ENCODE results near the gene ZNF423.

DNA sequence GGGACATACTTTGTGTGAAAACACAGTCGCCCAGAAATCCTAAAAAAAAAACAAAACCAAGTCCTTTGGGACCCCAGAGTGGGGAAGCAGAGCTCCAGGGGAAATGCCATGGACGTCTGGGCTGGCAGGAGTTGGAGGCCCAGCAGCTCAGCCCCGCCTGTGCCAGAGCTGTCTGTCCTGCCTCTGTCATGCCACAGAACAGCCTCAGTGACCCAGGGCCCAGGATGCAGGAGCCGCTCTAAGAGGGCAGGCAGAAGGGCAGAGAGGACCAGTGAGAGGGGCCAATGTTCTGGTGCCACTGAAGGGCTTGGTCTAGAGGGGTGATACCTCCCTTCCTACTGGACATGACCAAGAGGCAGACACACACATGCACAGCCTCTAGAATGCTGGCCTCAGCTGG lies 316.2 kb downstream of the ZNF423 start:
- TF ChIP-seq, protein P1, sequence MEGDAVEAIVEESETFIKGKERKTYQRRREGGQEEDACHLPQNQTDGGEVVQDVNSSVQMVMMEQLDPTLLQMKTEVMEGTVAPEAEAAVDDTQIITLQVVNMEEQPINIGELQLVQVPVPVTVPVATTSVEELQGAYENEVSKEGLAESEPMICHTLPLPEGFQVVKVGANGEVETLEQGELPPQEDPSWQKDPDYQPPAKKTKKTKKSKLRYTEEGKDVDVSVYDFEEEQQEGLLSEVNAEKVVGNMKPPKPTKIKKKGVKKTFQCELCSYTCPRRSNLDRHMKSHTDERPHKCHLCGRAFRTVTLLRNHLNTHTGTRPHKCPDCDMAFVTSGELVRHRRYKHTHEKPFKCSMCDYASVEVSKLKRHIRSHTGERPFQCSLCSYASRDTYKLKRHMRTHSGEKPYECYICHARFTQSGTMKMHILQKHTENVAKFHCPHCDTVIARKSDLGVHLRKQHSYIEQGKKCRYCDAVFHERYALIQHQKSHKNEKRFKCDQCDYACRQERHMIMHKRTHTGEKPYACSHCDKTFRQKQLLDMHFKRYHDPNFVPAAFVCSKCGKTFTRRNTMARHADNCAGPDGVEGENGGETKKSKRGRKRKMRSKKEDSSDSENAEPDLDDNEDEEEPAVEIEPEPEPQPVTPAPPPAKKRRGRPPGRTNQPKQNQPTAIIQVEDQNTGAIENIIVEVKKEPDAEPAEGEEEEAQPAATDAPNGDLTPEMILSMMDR (IDR thresholded peaks at IDR 0.05 in 8 of 11, conservative IDR thresholded peaks at IDR 0.05 in 3 of 11), result no peak
- TF ChIP-seq POLR2AphosphoS5 (IDR thresholded peaks at IDR 0.05), result no peak
